ENCODE results near the gene SPATA13. TPM values are rescaled to one million over a fixed set of nuclear protein-coding genes. Genes with fewer than 3 reads are reported as not detected.

Gene SPATA13
- total and polyA plus RNA-seq, 4 donors = 29.7 to 41.3 (median 31.8) TPM

GRCh38 chr13:24273926-24274325 is 113.4 kb downstream of the SPATA13 start:
- Histone ChIP-seq H3K36me3 (ENCODE audit: control insufficient read depth, insufficient read depth, low read length) (peaks cover 4% of the 10 kb centered on the region), H3K27me3 (ENCODE audit: control insufficient read depth, insufficient read depth, low read length) (no peaks in the 10 kb centered on the region), H3K27ac (ENCODE audit: low read depth, low read length) (no peak overlapping the region), H3K4me1 (ENCODE audit: control insufficient read depth, insufficient read depth, low read length) (peaks cover 28% of the 10 kb centered on the region), H3K9me3 (ENCODE audit: control insufficient read depth, insufficient read depth, low read length) (no peaks in the 10 kb centered on the region), H3K4me3 (ENCODE audit: low read depth, low read length) (no peak overlapping the region)
- WGBS (ENCODE audit: insufficient coverage) = 96% methylated on average over 7 of the region's 7 CpGs
- no peak for DNase-seq (ENCODE audit: low read depth in 4 of 6, low spot score in 6 of 6)

- no peaks in the 10 kb centered on the region for H3K27me3 ChIP-seq (ENCODE audit: control insufficient read depth, insufficient read depth, low read length)
- peaks cover 8% of the 10 kb centered on the region for H3K36me3 ChIP-seq (ENCODE audit: control insufficient read depth, insufficient read depth, low read length)
- no peak overlapping the region for H3K27ac ChIP-seq (ENCODE audit: low read depth, low read length)
- H3K4me1 ChIP-seq (ENCODE audit: control insufficient read depth, insufficient read depth, low read length) = peaks cover 34% of the 10 kb centered on the region
- DNase-seq (ENCODE audit: low read depth in 4 of 6, low spot score in 6 of 6) = no peak
- H3K4me3 ChIP-seq (ENCODE audit: low read depth, low read length) = no peak overlapping the region
- H3K9me3 ChIP-seq (ENCODE audit: control insufficient read depth, insufficient read depth, low read length) = no peaks in the 10 kb centered on the region
- 69% methylated on average over 6 of the region's 6 CpGs for WGBS (ENCODE audit: insufficient coverage)
Observed at GRCh38 chr13:24274452-24275021, 114.0 kb downstream of the SPATA13 start.

GRCh38 chr13:24275041-24275440 is 114.5 kb downstream of the SPATA13 start:
- Histone ChIP-seq H3K27ac (ENCODE audit: low read depth, low read length) (no peak overlapping the region), H3K9me3 (ENCODE audit: control insufficient read depth, insufficient read depth, low read length) (no peaks in the 10 kb centered on the region), H3K4me1 (ENCODE audit: control insufficient read depth, insufficient read depth, low read length) (peaks cover 37% of the 10 kb centered on the region), H3K27me3 (ENCODE audit: control insufficient read depth, insufficient read depth, low read length) (no peaks in the 10 kb centered on the region), H3K4me3 (ENCODE audit: low read depth, low read length) (no peak overlapping the region), H3K36me3 (ENCODE audit: control insufficient read depth, insufficient read depth, low read length) (peaks cover 8% of the 10 kb centered on the region)
- no peak for DNase-seq (ENCODE audit: low read depth in 4 of 6, low spot score in 6 of 6)

- Histone ChIP-seq H3K36me3 (ENCODE audit: control insufficient read depth, insufficient read depth, low read length) (peaks cover 14% of the 10 kb centered on the region), H3K27me3 (ENCODE audit: control insufficient read depth, insufficient read depth, low read length) (no peaks in the 10 kb centered on the region), H3K27ac (ENCODE audit: low read depth, low read length) (no peak overlapping the region), H3K4me1 (ENCODE audit: control insufficient read depth, insufficient read depth, low read length) (peaks cover 34% of the 10 kb centered on the region), H3K4me3 (ENCODE audit: low read depth, low read length) (no peak overlapping the region), H3K9me3 (ENCODE audit: control insufficient read depth, insufficient read depth, low read length) (no peaks in the 10 kb centered on the region)
- 71% methylated on average over 1 of the region's 2 CpGs for WGBS (ENCODE audit: insufficient coverage)
- DNase-seq (ENCODE audit: low read depth in 4 of 6, low spot score in 6 of 6) = no peak
Observed at GRCh38 chr13:24276306-24276705, 115.8 kb downstream of the SPATA13 start.

- no peaks in the 10 kb centered on the region for H3K27me3 ChIP-seq (ENCODE audit: control insufficient read depth, insufficient read depth, low read length)
- WGBS (ENCODE audit: insufficient coverage) = 80% methylated on average over 1 of the region's 13 CpGs
Observed at GRCh38 chr13:24276861-24277260, 116.3 kb downstream of the SPATA13 start.

GRCh38 chr13:24277761-24278160 is 117.2 kb downstream of the SPATA13 start:
- H3K36me3 ChIP-seq (ENCODE audit: control insufficient read depth, insufficient read depth, low read length) = peaks cover 18% of the 10 kb centered on the region
- no peak overlapping the region for H3K27ac ChIP-seq (ENCODE audit: low read depth, low read length)
- no peaks in the 10 kb centered on the region for H3K9me3 ChIP-seq (ENCODE audit: control insufficient read depth, insufficient read depth, low read length)
- no peak for DNase-seq (ENCODE audit: low read depth in 4 of 6, low spot score in 6 of 6)
- peaks cover 32% of the 10 kb centered on the region for H3K4me1 ChIP-seq (ENCODE audit: control insufficient read depth, insufficient read depth, low read length)
- H3K4me3 ChIP-seq (ENCODE audit: low read depth, low read length) = no peak overlapping the region
- 89% methylated on average over 3 of the region's 6 CpGs for WGBS (ENCODE audit: insufficient coverage)
- no peaks in the 10 kb centered on the region for H3K27me3 ChIP-seq (ENCODE audit: control insufficient read depth, insufficient read depth, low read length)

More at GRCh38 chr13:24276861-24277260, 116.3 kb downstream of the SPATA13 start:
- Histone ChIP-seq H3K36me3 (ENCODE audit: control insufficient read depth, insufficient read depth, low read length) (peaks cover 18% of the 10 kb centered on the region), H3K9me3 (ENCODE audit: control insufficient read depth, insufficient read depth, low read length) (no peaks in the 10 kb centered on the region), H3K4me1 (ENCODE audit: control insufficient read depth, insufficient read depth, low read length) (peaks cover 35% of the 10 kb centered on the region), H3K4me3 (ENCODE audit: low read depth, low read length) (no peak overlapping the region), H3K27ac (ENCODE audit: low read depth, low read length) (no peak overlapping the region)
- DNase-seq (ENCODE audit: low read depth in 4 of 6, low spot score in 6 of 6) = no peak

GRCh38 chr13:24279327-24280110 is 119.0 kb downstream of the SPATA13 start:
- 92% methylated on average over 8 of the region's 8 CpGs for WGBS (ENCODE audit: insufficient coverage)

GRCh38 chr13:24280720-24281119 is 120.2 kb downstream of the SPATA13 start:
- no peak overlapping the region for H3K27ac ChIP-seq (ENCODE audit: low read depth, low read length)
- peaks cover 24% of the 10 kb centered on the region for H3K4me1 ChIP-seq (ENCODE audit: control insufficient read depth, insufficient read depth, low read length)
- H3K36me3 ChIP-seq (ENCODE audit: control insufficient read depth, insufficient read depth, low read length) = peaks cover 27% of the 10 kb centered on the region
- no peaks in the 10 kb centered on the region for H3K27me3 ChIP-seq (ENCODE audit: control insufficient read depth, insufficient read depth, low read length)
- WGBS (ENCODE audit: insufficient coverage) = 78% methylated on average over 7 of the region's 7 CpGs
- DNase-seq (ENCODE audit: low read depth in 4 of 6, low spot score in 6 of 6) = no peak
- H3K9me3 ChIP-seq (ENCODE audit: control insufficient read depth, insufficient read depth, low read length) = no peaks in the 10 kb centered on the region
- no peak overlapping the region for H3K4me3 ChIP-seq (ENCODE audit: low read depth, low read length)

More at GRCh38 chr13:24279327-24280110, 119.0 kb downstream of the SPATA13 start:
- Histone ChIP-seq H3K4me3 (ENCODE audit: low read depth, low read length) (no peak overlapping the region), H3K27ac (ENCODE audit: low read depth, low read length) (no peak overlapping the region), H3K9me3 (ENCODE audit: control insufficient read depth, insufficient read depth, low read length) (no peaks in the 10 kb centered on the region), H3K36me3 (ENCODE audit: control insufficient read depth, insufficient read depth, low read length) (peaks cover 17% of the 10 kb centered on the region), H3K27me3 (ENCODE audit: control insufficient read depth, insufficient read depth, low read length) (no peaks in the 10 kb centered on the region), H3K4me1 (ENCODE audit: control insufficient read depth, insufficient read depth, low read length) (peaks cover 24% of the 10 kb centered on the region)
- DNase-seq (ENCODE audit: low read depth in 4 of 6, low spot score in 6 of 6) = no peak

- H3K9me3 ChIP-seq (ENCODE audit: control insufficient read depth, insufficient read depth, low read length) = no peaks in the 10 kb centered on the region
- DNase-seq (ENCODE audit: low read depth in 4 of 6, low spot score in 6 of 6) = no peak
- H3K27ac ChIP-seq (ENCODE audit: low read depth, low read length) = no peak overlapping the region
- peaks cover 34% of the 10 kb centered on the region for H3K36me3 ChIP-seq (ENCODE audit: control insufficient read depth, insufficient read depth, low read length)
- WGBS (ENCODE audit: insufficient coverage) = 95% methylated on average over 13 of the region's 18 CpGs
- H3K27me3 ChIP-seq (ENCODE audit: control insufficient read depth, insufficient read depth, low read length) = no peaks in the 10 kb centered on the region
- H3K4me3 ChIP-seq (ENCODE audit: low read depth, low read length) = no peak overlapping the region
- peaks cover 24% of the 10 kb centered on the region for H3K4me1 ChIP-seq (ENCODE audit: control insufficient read depth, insufficient read depth, low read length)
Observed at GRCh38 chr13:24281188-24282008, 120.9 kb downstream of the SPATA13 start.

Measured in spinal cord (tissue), 10 donors.